ENCODE measurements around the gene ZSWIM6. TPM values are rescaled to one million over a fixed set of nuclear protein-coding genes. Genes with fewer than 3 reads are reported as not detected.

ZSWIM6 gene
- total and polyA plus RNA-seq, 2 experiments from 2014 or later = 3.9 to 6.0 TPM

DNA sequence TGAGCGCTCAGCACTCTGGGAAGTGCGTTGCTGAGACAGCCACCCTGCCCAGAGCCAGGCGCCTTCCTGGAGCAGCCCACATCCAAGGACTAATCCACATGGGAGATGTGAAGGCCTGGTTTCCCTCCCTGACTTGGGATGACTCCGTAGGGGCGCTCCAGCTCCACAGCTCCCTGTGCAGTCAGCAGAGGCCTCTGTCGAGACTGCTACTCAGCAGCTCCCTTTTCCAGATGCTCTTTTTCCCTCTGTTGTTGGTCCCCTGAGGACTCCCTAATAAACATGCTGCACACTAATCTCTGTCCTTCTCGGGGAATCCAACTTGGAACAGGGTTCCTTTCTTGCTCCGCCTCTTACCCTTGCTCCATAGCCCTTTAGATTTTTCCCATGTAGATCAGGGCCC, 237.3 kb downstream of the ZSWIM6 start:
- Mint-ChIP-seq H3K9me3 (no peaks in the 10 kb centered on the region), H3K27me3 (ENCODE audit: insufficient read depth, low read depth, poor library complexity) (peaks cover 10% of the 10 kb centered on the region), H3K4me3 (no peak overlapping the region), H3K27ac (no peak overlapping the region), H3K4me1 (peaks cover 2% of the 10 kb centered on the region; the same call in 1 of the 3 replicates), H3K36me3 (ENCODE audit: low read depth) (no peaks in the 10 kb centered on the region)
- Histone ChIP-seq H3K4me3 (no peak overlapping the region), H3K27me3 (ENCODE audit: insufficient read depth) (no peaks in the 10 kb centered on the region), H3K4me1 (ENCODE audit: insufficient read depth) (no peaks in the 10 kb centered on the region), H3K4me2 (no peak overlapping the region), H2AFZ (no peak overlapping the region), H3K79me2 (replicated peaks; ENCODE audit: insufficient read depth) (no peaks in the 10 kb centered on the region), H3K9me2 (ENCODE audit: insufficient read depth) (peaks cover 14% of the 10 kb centered on the region; the same call in 1 of the 2 replicates), H4K20me1 (replicated peaks; ENCODE audit: insufficient read depth) (no peaks in the 10 kb centered on the region), H3F3A (replicated peaks; ENCODE audit: low read depth) (no peaks in the 10 kb centered on the region), H3K36me3 (ENCODE audit: insufficient read depth) (no peaks in the 10 kb centered on the region), H3K27ac (ENCODE audit: low read depth) (no peak overlapping the region)
- ATAC-seq (no peak), DNase-seq (ENCODE audit: low spot score) (no peak)
- no peak for TF ChIP-seq POLR2AphosphoS5 (IDR thresholded peaks at IDR 0.05; ENCODE audit: low read depth)

GRCh38 chr5:61570767-61571166, 238.7 kb downstream of the ZSWIM6 start:
- ATAC-seq (no peak), DNase-seq (ENCODE audit: low spot score) (no peak)
- Histone ChIP-seq H3K4me2 (no peak overlapping the region), H3K4me1 (ENCODE audit: insufficient read depth) (no peaks in the 10 kb centered on the region), H3K4me3 (no peak overlapping the region), H3F3A (replicated peaks; ENCODE audit: low read depth) (no peaks in the 10 kb centered on the region), H3K9me2 (ENCODE audit: insufficient read depth) (0 out of 2 replicates have a peak, but pooled peaks cover 10% of the 10 kb centered on the region), H3K27ac (ENCODE audit: low read depth) (no peak overlapping the region), H3K36me3 (ENCODE audit: insufficient read depth) (no peaks in the 10 kb centered on the region), H4K20me1 (replicated peaks; ENCODE audit: insufficient read depth) (no peaks in the 10 kb centered on the region), H3K79me2 (replicated peaks; ENCODE audit: insufficient read depth) (no peaks in the 10 kb centered on the region), H3K27me3 (ENCODE audit: insufficient read depth) (no peaks in the 10 kb centered on the region), H2AFZ (peak overlapping the region; percentile 38; the same call in 1 of the 2 replicates)
- Mint-ChIP-seq H3K27me3 (ENCODE audit: insufficient read depth, low read depth, poor library complexity) (peaks cover 9% of the 10 kb centered on the region), H3K4me3 (no peak overlapping the region), H3K4me1 (peaks cover 2% of the 10 kb centered on the region; the same call in 1 of the 3 replicates), H3K9me3 (no peaks in the 10 kb centered on the region), H3K27ac (no peak overlapping the region), H3K36me3 (ENCODE audit: low read depth) (no peaks in the 10 kb centered on the region)
- no peak for TF ChIP-seq NANOG (IDR thresholded peaks at IDR 0.05; ENCODE audit: borderline replicate concordance)

DNA sequence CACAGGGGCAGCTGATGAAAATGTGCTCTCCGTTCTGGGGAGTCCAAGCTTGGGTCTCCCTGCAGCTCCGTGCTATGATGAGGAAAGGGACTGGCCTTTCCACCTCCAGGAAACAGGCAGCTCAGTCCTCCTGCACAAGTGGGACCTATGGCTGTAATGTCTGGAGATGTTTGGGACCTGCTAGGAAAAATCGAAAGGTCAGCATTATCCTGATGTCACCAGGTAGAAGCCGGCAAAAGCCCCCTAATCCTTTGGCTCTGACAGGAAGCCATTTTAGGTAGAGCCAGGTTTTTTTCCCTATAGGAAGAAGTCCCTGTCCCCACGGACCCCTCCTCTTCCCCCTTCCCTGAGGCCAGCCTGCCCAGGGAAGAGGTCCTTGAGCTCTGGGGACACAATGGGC, 240.9 kb downstream of the ZSWIM6 start:
- Mint-ChIP-seq H3K27me3 (ENCODE audit: insufficient read depth, low read depth, poor library complexity) (peaks cover 4% of the 10 kb centered on the region), H3K4me3 (no peak overlapping the region), H3K36me3 (ENCODE audit: low read depth) (no peaks in the 10 kb centered on the region), H3K9me3 (no peaks in the 10 kb centered on the region), H3K4me1 (peaks cover 2% of the 10 kb centered on the region; the same call in 1 of the 3 replicates), H3K27ac (no peak overlapping the region)
- no peak for ATAC-seq
- H2AFZ ChIP-seq = peak overlapping the region; percentile 14; the same call in 1 of the 2 replicates
- no peak overlapping the region for H3K4me3 ChIP-seq
- H3K27me3 ChIP-seq (ENCODE audit: insufficient read depth) = no peaks in the 10 kb centered on the region
- no peaks in the 10 kb centered on the region for H3K4me1 ChIP-seq (ENCODE audit: insufficient read depth)
- TF ChIP-seq ZNF114 (CRISPR knock-in tag; IDR thresholded peaks at IDR 0.05) (no peak), CREB1 (CRISPR knock-in tag; IDR thresholded peaks at IDR 0.05; ENCODE audit: low read depth) (no peak), JUNB (IDR thresholded peaks at IDR 0.05; ENCODE audit: unreplicated experiment) (no peak), EZH2phosphoT487 (IDR thresholded peaks at IDR 0.05; ENCODE audit: unreplicated experiment) (no peak), ZNF331 (CRISPR knock-in tag; IDR thresholded peaks at IDR 0.05; ENCODE audit: low read depth) (no peak), POLR2AphosphoS5 (IDR thresholded peaks at IDR 0.05; ENCODE audit: low read depth) (no peak), ETS1 (IDR thresholded peaks at IDR 0.05) (no peak), EZH2 (IDR thresholded peaks at IDR 0.05; ENCODE audit: low read depth, unreplicated experiment) (no peak), STAT1 (IDR thresholded peaks at IDR 0.05; ENCODE audit: unreplicated experiment) (no peak)
- H3K36me3 ChIP-seq (ENCODE audit: insufficient read depth) = no peaks in the 10 kb centered on the region
- H4K20me1 ChIP-seq (replicated peaks; ENCODE audit: insufficient read depth) = no peaks in the 10 kb centered on the region
- no peaks in the 10 kb centered on the region for H3K79me2 ChIP-seq (replicated peaks; ENCODE audit: insufficient read depth)
- no peak for DNase-seq (ENCODE audit: low spot score)
- H3K9me2 ChIP-seq (ENCODE audit: insufficient read depth) = 0 out of 2 replicates have a peak, but pooled peaks cover 8% of the 10 kb centered on the region
- H3F3A ChIP-seq (replicated peaks; ENCODE audit: low read depth) = no peaks in the 10 kb centered on the region
- H3K4me2 ChIP-seq = no peak overlapping the region
- H3K27ac ChIP-seq (ENCODE audit: low read depth) = no peak overlapping the region

Data from GM23338 (cell line).